Smooth muscle cell of the brain vasculature (primary cell): ENCODE measurements around the gene GPC6.

Experiments
- DNase-seq: peaks from one replicate; pipeline ENCODE4 v3.0.0-alpha.2; 2012; ENCODE audit warnings: low read depth, low spot score

Gene GPC6

GRCh38 chr13:94031609-94032008 is 805.0 kb downstream of the GPC6 start:
- DNase-seq: no peak

GRCh38 chr13:94033098-94033497 is 806.5 kb downstream of the GPC6 start:
- DNase-seq: no peak

GRCh38 chr13:94033830-94034642 is 807.4 kb downstream of the GPC6 start:
- DNase-seq: no peak

GRCh38 chr13:94050039-94050438 is 823.4 kb downstream of the GPC6 start:
- no peak for DNase-seq

- no peak for DNase-seq
Measured at GRCh38 chr13:94050686-94051085, 824.1 kb downstream of the GPC6 start.

- DNase-seq: no peak
Measured at GRCh38 chr13:94053986-94054593, 827.5 kb downstream of the GPC6 start.

GRCh38 chr13:94056362-94056990 is 829.9 kb downstream of the GPC6 start:
- no peak for DNase-seq

GRCh38 chr13:94057618-94058186 is 831.1 kb downstream of the GPC6 start:
- no peak for DNase-seq

- DNase-seq: no peak
Measured at GRCh38 chr13:94058821-94059360, 832.3 kb downstream of the GPC6 start.

- DNase-seq: no peak
Measured at GRCh38 chr13:94061301-94061700, 834.7 kb downstream of the GPC6 start.

GRCh38 chr13:94063096-94063495 is 836.5 kb downstream of the GPC6 start:
- no peak for DNase-seq

- DNase-seq: no peak
Measured at GRCh38 chr13:94063848-94064247, 837.2 kb downstream of the GPC6 start.

GRCh38 chr13:94065741-94066140 is 839.1 kb downstream of the GPC6 start:
- DNase-seq: no peak

GRCh38 chr13:94073007-94073744 is 846.6 kb downstream of the GPC6 start:
- no peak for DNase-seq

GRCh38 chr13:94079876-94080275 is 853.3 kb downstream of the GPC6 start:
- DNase-seq: no peak

GRCh38 chr13:94080527-94080926 is 853.9 kb downstream of the GPC6 start:
- DNase-seq: no peak

- no peak for DNase-seq
Measured at GRCh38 chr13:94087100-94087499, 860.5 kb downstream of the GPC6 start.

- DNase-seq: no peak
Measured at GRCh38 chr13:94088742-94089141, 862.1 kb downstream of the GPC6 start.

- peak; percentile 43 for DNase-seq
Measured at GRCh38 chr13:94090773-94091480, 864.3 kb downstream of the GPC6 start.

- no peak for DNase-seq
Measured at GRCh38 chr13:94093652-94094315, 867.2 kb downstream of the GPC6 start.
